GM19324 (cell line): ENCODE measurements around the gene ITM2C.

Experiments used
- ATAC-seq: cut with Tn5 transposase; IDR thresholded peaks from one replicate; pipeline ENCODE4 v1.9.1; 2021; ENCODE audit warnings: mild to moderate bottlenecking, moderate library complexity; ENCODE audit not compliant: unreplicated experiment, low FRiP score

Gene ITM2C

DNA sequence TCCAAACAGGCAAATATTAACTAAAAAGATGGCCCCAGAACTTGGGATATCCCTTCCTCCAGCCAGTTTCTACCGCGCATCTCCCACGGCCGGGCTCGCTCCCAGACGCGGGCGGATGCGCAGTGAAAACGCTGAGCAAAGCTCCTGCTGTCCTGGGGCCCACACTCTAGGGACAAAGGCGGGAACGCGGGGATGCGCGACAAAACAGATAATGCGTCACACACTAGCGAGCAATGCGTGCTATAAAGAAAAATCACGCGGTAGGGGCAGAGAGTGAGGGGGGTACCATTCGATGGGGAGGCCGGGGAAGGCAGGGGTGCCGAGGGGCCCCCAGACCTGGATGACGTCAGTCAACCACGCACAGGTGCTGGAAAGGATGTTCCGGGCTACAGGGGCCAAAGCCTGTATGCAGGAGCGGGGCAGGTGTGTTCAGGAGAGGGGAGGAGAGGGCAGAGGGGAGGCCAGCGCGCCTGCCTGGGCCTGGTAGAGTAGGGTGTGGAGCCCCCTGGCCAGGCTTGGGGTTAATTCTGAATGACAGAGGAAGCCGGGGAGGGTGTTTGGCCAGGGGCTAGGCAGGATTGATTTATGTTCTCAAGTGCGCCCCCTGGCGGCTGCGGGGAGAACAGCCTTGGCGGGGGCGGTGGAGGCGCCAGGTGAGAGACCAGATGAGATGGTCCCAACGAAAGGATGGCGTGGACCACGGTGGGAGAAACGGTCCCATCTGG, 14.9 kb upstream of the ITM2C start:
- ATAC-seq, result no peak

DNA sequence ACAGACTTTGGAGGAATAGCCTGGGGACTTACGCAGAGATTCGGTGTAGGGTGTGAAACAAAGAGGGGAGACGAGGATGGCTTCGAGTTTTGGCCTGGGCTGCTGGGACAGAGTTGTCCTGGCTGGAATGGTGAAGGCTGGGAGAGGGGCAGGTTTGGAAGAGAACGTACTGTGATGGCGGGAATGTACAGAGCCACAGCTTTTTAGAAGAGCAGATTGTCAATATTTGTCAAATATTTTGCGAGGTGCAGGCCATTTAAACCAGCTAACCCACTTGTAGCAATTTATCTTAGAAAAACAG, 14.4 kb upstream of the ITM2C start:
- ATAC-seq, result no peak

DNA sequence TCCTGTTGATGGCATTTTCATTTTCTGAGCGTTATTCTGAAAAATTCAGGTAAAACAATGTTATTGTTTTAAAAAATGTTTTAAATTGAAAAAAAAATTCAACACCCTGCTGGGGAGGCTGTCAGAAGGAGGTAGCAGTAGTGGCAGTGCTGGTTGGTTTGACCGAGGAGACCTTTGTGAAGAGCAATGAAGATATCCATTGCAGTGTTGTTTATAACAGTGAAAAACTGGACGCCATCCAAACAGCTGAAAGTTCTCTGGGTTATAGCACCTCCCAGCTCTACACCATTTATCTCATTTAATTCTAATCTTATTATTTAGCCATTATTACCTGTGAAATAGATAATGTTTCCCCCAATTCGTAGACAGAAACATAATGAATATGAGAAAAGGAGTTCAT, 12.6 kb upstream of the ITM2C start:
- ATAC-seq, result no peak

DNA sequence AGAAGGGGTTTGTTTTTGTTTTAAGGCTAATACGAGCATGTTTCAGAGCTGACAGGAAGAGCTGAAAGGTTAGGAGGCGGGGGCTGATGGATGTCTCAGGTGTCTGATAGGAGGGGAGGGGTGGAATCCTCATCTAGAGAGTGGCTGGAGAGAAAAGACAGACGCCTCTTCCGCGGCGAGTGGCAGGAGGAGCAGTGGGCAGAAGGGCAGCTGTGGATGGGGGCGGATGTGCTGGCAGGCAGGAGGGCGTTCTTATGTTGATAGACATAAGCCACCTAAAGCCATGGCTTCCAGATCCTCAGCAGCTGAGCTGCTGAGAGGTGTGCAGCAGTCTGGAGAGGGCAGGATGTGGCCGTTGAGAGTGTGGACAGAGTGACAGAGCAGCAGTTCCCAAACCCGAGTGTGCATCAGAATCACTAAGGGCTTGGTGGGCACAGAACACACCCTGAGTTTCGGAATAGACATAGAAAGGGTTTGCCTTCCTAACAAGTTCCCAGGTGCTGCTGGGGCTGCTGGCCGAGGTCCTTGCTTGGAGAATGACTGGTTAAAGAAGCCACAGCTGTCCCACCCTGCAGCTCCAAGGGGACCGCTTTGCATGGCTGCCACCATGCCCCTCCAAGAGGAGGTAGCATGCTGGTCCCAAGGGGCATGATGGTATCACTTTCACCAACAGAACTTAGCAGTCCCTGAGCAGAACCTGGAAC, 3.0 kb upstream of the ITM2C start:
- ATAC-seq, result no peak

DNA sequence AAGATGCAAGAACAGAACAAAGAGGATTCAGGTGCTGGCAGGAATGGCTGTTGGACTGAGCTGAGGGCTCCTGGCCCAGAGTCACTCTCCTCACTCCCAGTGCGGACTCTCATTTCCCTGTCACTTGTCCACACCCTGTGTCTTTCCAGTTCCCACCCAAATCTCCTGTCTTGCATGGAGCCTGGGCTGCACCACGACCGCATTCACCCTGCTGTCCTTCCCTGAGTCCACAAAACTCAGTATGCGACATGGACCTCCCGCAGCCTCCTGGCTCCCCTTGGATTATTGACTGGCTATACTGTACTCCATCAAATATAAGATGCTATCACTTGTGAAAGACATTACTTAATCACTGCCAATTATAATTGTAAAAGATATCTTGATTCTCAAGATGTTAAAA, 2.5 kb upstream of the ITM2C start:
- ATAC-seq, result no peak

DNA sequence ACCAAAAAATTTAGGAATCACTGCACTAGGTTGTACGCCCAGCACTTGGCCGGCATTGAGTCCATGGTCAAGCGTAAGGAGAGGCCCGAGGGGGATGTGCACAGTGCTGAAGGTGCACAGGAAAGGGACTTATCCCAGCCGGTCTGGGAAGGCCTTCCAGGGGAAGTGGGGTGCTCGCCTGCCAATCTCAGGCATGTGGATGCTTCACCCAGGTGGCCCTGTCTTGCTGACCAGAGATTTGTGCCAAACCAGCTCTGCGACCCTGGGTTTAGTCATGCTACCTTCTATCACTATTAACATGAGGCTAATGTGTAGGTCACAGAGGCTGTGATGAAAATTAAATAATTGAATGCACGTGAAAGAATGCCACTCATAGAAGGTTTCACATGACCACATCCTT, 1.7 kb upstream of the ITM2C start:
- ATAC-seq, result no peak

DNA sequence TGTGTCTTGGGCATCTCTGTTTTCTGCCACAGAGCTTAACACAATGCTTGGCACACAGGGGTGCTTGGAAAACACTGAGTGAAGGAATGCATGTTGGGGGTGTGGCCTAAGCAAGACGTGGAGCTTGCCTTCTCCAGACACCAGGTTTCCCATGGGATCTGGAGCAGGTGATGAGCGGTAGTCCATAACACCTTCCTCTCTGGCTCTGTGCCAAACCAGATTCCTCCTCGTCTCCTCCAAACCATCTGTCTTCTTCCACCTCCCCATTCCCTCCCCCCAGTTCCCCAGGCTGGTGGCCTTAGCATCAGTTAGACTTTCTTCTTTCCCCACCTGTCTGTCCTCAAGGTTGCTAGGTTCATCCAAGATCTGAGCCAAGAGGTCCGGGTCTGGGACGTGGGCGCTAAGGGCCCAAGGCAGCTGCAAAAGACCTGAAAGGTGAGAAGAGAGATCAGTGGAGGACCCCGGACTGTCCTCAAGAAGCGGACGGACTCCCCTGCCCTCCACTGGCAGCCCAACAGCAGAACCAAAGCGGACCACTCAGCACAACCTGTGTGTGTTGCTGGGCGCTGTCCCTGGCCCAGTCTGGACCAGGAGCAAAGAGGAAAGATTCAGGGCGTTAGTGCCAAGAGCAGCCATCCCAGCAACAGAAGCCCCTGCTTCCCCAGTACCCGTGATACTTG, 1.2 kb upstream of the ITM2C start:
- no peak for ATAC-seq

DNA sequence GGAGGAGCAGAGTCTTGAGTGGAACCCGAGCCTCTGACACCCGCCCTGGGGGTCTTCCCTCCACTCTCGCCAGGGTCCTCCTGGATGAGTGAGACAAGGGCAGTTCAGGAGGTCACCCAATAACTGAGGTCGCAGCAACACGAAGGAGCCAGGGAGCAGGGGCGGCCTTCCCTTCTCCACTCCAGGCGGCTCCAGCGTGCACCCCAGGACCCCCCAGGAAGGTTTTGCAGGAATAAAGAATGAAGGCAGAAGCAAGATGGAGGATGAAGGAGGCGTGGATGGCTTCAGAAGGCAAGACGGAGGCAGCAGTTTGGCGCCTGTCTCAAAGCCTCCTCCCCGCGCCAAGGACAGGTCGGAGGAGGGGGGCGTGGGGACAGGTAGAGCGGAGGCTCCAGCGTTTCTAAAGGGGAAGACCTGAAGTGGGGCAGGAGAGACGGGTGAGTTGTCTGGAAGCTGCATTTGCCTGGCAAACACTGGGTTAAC, 579 bp upstream of the ITM2C start:
- no peak for ATAC-seq

DNA sequence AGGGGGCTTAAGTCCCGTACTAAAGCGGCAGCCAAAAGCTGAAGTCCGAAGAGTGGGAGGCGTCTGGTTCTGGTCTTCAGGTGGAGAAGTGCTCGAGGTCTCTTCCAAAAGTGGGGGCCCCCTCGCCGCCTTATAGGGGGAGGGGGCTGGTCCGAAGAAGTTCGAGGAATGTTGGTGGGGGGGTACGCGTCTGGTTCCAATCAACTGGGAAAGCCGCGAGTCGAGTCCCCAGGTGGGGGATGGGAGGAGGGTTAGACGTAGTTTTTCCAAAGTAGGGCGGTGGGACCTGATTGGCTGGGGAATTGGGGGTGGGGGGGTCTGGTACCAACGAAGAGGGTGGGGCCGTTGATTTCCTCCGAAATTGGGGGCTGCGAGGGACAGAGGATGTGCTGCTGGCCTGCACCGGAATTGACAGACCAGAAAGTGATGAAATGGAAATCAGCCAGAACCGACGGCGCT, 594 bp downstream of the ITM2C start:
- ATAC-seq, result no peak

DNA sequence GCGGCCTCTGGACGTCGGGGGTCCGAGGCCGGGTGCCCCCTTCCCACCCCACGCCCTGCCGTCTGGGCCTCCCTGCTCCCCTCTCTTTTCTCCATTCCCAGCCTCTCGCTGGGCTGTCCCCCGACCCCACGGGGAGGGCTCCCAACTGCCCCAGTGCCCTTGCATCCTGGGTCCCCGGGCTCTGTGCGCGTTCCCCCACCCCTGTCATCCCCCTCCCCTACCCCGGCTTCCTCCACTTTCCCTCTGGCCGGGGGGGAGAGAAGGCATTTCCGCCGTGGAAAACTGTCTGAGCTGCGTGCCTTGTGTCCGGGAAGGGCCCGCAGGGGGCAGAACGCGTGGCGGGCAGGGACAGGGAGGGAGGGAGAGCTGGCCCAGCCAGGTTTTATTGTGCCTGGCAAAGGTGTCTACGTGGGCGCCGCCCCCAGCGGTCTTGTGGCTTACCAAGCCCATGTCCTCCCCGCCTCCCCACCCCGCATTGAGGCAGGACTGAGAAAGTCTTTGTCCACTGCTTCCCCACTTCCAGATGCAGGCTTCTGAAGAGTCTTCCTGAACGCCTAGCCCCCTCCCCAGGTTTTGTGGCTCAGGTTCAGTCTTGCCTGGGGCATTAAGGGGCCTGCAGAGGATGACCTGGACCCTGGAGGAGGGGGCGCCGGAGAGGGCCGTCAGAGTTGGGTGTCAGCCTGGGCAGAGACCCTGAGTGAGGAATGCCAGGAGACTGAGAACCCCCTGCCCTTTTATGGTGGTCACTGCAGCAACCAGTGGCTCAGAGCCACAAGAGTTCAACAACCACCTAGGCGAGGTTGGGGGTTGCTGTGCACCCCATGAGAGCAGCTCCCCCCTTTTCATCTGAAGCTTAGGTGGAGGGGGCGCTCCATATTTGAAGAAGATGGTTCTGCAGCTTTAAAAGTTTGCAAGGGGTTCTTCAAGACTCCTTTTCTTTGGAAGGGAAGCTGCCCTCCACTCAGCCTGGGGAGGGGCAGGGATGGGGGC, 1.3 kb downstream of the ITM2C start:
- ATAC-seq, result no peak

DNA sequence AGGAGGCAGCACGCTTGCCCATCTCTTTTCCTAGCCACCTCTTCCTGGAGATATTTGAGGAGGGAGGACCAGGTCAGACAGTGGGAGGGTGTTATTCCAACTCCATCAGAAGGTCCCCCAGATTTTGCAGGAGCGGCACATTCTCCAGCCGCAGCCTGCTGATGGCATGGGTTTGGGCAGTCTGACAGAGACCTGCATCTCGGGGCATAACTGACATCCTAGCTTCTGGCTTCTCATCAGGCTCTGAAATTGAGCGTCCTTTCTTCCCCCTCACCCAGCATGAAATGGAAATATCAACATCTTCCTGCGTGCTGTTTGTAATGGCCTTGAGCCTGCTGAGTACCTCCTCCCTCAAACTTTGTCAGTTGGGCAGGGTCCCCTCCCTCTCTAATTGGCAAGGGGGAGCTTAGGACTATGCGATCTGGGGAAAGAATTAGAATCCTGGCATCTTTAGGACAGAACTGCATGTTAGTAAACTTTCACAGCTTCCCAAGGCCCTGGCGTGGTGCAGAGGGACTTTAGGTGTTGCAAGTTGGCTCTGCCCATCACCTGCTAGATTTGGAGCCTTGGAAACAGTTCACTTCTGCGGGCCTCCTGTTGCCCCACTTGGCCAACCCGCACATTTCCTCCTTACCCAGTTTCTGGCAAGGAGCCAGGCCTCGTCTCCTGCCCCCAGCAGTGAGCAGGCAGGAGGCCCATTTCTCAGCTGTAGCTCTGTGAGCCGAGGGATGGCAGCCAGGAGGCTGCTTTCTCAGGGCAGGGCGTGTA, 2.2 kb downstream of the ITM2C start:
- no peak for ATAC-seq

DNA sequence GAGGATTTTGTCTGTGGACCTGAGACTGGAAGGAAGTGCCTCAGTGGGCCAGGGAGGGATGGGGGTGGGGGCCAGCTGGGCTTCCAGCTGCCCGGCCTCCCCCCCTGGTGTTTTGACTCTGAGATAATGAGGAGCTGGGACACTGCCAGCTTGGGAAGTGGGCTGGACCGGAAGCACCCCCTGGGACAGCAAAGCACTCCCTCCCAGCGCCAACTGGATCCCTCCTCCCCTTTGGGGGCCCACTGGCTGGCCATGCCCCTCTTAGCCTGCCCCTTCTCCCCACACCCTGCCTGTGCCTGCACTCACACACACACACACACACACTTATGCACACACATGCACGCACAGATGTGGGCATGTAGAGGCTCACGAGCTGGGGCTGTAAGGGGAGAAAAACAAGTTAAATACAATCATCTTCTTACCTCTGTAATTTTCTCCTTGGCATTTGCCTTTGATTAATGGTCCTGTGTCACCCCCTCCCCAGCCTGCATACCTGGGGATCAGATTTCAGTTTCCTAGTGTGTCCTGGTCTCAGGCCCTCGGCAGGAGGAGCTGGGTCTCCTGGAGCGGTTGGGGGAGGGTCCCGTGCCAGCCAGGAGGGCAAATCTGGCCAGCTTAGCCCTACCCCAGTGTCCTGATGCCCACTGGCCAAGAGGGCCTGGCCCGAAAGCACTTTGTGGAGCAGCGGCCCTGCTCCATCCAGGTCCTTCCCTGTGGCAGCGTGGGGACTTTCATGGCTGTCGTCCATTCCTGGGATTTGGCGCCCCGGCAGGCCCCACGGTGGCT, 3.6 kb downstream of the ITM2C start:
- ATAC-seq, result no peak

DNA sequence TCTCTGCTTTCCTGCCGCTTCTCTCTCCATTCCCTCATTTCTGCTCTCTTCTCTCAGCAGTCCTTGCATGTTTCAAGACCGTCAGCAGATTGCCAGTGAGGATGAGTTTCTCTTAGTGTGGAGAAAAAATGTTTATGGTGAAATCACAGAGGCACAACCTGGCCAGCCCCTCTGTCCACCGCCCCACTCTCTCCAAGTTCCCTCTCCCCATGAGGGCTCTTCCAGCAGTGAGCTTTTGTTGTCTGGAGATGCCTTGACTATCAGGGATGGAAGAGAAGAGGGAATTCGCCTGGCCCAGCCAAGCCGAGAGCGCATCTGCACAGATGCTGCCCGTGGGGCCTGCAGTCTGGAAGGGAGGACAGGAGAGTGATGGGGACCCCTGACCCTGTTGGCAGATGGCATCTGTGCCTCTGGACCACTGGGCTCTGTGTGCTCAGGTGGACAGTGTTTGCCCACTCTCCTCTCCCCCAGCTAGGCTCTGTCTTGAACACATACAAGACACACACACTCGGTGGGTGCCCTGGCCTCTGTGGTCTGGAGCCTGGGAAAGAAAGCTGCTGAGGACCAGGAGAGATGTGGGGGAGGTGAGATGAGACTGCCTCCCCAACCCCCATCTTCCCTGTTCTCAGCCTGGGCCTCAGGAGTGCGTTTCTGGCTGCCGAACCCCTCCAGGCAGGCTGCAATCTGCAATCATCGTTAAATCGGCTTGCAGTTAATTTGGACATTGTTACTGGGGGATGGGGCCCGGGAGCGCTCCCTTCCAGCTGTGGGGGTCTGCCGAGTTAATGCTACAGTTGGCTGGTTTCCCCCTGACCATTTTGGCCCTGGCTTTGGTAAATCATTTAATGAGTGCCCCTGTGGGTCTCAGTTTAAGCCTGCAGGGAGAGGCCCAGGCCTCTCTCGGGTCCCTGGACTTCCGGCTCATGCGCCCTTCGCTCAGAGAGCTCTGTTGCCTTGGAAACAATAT, 4.5 kb downstream of the ITM2C start:
- ATAC-seq, result no peak

DNA sequence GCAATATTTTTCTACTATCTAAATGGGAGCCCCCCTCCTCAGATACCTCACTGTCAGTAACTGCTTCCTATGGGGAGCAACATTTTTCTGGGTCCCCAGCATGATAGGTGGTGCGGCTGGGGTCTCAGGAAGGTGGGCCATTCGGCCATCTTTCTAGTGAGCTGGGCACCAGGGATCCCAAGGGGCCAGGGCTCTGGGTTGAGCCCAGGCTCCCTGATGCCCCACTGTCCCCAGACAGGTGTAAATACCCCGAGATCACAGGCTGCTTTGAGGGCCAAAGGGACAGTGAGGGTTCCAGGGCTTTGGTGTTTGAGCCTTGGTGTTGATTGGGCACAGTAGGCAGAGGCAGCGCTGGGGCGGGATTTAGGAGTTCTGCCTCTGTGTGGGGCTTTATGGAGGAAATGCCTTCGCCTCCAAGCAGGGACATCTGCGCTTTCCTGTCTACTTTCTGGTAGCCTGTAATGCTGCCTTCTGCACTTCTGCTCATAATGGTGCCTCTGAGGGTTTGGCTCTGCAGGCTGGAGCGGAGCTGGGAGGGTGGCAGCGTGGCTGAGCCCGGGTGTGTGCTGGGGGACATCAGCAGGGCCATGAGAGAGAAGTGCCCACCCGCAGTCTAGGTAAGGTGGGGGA, 5.3 kb downstream of the ITM2C start:
- no peak for ATAC-seq

DNA sequence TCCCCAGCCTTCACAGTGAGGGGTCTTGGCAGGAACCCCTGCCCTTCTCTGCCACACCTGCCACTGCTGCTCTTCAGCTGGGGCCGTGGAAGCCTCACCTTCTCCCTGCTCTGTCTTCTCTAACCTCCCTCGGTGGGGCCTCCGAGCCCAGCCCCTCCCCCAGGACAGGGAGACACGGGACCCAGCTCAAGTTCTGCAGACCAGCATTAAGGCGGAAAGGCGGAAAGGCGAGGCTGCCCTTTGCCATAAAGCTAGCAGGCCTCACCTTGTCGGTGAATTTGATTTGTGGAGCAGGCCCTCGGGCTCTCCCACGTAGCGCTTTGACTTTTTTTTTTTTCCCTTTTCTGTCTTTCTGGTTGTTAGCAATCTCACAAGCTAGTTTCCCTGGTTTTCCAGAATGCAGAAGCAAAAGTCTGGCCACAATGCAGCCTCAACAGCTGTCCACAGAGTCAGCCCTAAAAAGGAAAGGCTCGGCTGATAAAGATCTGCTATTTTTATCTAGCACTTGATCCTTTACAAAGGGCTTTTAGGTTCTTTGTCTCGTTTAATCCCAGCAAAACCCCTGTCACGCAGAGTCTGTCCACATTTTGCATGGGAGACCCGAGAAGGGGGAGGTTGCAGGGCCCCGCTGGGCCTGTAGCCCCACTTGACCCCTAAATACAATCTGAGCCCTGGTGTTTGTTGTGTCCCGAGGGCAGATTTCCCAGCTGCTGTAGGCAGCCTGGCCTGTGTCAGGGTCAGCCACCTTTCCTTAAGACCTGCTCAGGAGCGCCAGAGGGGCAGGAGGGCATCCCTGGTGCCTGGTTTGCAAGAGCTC, 6.0 kb downstream of the ITM2C start:
- ATAC-seq, result no peak

DNA sequence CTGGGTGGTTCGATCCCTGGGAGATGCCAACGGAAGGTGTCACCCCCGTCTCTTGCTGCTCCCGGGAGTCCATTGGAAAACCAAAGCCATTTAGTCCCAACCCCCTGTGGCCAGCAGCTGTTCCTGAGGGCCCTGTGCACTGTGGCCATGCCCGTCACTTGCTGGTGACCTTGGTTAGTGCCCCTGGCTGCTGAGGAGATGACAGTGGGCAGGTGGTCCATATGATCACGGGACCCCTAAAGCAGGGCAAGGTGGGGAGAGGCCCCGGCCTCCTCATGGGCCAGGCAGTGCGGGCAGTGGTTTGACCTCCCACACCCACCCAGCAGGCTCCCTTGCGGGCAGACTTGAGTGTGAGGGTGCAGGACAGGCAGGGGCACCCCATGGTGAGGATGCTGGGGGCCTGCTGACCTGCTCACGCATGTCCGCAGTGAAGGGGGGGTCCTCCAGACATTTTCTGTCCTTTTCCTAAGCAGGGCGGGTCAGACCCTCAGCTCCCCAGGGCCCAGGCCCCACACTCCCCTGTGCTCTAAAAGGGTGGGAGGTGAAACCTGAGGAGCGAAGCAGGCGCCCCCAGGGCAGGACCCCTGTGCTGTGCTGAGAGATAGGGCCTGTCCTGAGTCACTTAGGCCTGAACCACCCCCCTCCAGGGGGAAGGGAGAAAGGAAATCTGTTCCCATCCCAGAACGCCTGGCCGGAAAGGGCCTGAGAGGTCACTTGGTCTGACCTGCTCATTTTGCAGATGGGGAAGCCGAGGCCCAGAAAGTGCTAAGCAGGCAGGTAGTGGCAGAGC, 6.8 kb downstream of the ITM2C start:
- ATAC-seq, result no peak
